ENCODE results near the gene PCDHGB3. TPM values are rescaled to one million over a fixed set of nuclear protein-coding genes. Genes with fewer than 3 reads are reported as not detected.

Gene PCDHGB3
- polyA plus RNA-seq, 1 of the 3 experiments (the other 2 are of a cell fraction) = 0.53 TPM

DNA sequence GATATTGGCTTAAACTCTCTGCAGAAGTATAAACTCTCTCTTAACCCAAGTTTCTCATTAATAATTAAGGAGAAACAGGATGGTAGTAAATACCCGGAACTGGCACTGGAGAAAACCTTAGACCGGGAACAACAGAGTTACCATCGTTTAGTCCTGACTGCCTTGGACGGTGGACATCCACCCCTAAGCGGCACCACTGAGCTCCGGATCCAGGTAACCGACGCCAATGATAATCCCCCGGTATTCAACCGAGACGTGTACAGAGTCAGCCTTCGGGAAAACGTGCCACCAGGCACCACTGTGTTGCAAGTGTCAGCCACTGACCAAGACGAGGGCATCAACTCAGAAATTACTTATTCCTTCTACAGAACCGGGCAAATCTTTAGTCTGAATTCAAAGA, 28.6 kb downstream of the PCDHGB3 start:
- peaks cover 0 to 2% of the 10 kb centered on the region in 2 experiments for H3K36me3 ChIP-seq (replicated peaks in 1 of 2; ENCODE audit: control insufficient read depth in 1 of 2, insufficient read depth in 2 of 2, low read length in 1 of 2)
- no peak overlapping the region for H3K4me2 ChIP-seq
- no peaks in the 10 kb centered on the region for H3K4me1 ChIP-seq (ENCODE audit: control insufficient read depth in 1 of 2, insufficient read depth in 2 of 2, low read depth in 1 of 2, low read length in 1 of 2)
- H3K79me2 ChIP-seq (ENCODE audit: insufficient read depth) = no peaks in the 10 kb centered on the region; the same call in 1 of the 2 replicates
- H3K9ac ChIP-seq = no peak overlapping the region
- TF ChIP-seq RAD21 (IDR thresholded peaks at IDR 0.05; ENCODE audit: low read length) = no peak
- TF ChIP-seq EZH2phosphoT487 (IDR thresholded peaks at IDR 0.05; ENCODE audit: borderline replicate concordance, low read depth) = no peak
- no peak for TF ChIP-seq EP300 (IDR thresholded peaks at IDR 0.05; ENCODE audit: borderline replicate concordance in 1 of 2, low read depth in 1 of 2, low read length in 1 of 2)
- TF ChIP-seq SIN3A (IDR thresholded peaks at IDR 0.05; ENCODE audit: borderline replicate concordance, low read depth, low read length) = no peak
- TF ChIP-seq ELF1 (IDR thresholded peaks at IDR 0.05) = no peak
- TF ChIP-seq, protein P1, sequence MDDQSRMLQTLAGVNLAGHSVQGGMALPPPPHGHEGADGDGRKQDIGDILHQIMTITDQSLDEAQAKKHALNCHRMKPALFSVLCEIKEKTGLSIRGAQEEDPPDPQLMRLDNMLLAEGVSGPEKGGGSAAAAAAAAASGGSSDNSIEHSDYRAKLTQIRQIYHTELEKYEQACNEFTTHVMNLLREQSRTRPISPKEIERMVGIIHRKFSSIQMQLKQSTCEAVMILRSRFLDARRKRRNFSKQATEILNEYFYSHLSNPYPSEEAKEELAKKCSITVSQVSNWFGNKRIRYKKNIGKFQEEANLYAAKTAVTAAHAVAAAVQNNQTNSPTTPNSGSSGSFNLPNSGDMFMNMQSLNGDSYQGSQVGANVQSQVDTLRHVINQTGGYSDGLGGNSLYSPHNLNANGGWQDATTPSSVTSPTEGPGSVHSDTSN (IDR thresholded peaks at IDR 0.05) = no peak
- no peak for TF ChIP-seq FOXM1 (IDR thresholded peaks at IDR 0.05; ENCODE audit: low read depth)
- no peak for TF ChIP-seq RFX5 (IDR thresholded peaks at IDR 0.05; ENCODE audit: low read length)
- TF ChIP-seq, protein P2, sequence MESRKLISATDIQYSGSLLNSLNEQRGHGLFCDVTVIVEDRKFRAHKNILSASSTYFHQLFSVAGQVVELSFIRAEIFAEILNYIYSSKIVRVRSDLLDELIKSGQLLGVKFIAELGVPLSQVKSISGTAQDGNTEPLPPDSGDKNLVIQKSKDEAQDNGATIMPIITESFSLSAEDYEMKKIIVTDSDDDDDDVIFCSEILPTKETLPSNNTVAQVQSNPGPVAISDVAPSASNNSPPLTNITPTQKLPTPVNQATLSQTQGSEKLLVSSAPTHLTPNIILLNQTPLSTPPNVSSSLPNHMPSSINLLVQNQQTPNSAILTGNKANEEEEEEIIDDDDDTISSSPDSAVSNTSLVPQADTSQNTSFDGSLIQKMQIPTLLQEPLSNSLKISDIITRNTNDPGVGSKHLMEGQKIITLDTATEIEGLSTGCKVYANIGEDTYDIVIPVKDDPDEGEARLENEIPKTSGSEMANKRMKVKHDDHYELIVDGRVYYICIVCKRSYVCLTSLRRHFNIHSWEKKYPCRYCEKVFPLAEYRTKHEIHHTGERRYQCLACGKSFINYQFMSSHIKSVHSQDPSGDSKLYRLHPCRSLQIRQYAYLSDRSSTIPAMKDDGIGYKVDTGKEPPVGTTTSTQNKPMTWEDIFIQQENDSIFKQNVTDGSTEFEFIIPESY (IDR thresholded peaks at IDR 0.05; ENCODE audit: borderline replicate concordance, low read depth) = no peak
- no peak for TF ChIP-seq TEAD4 (IDR thresholded peaks at IDR 0.05; ENCODE audit: borderline replicate concordance, insufficient read depth)
- TF ChIP-seq, protein P3, sequence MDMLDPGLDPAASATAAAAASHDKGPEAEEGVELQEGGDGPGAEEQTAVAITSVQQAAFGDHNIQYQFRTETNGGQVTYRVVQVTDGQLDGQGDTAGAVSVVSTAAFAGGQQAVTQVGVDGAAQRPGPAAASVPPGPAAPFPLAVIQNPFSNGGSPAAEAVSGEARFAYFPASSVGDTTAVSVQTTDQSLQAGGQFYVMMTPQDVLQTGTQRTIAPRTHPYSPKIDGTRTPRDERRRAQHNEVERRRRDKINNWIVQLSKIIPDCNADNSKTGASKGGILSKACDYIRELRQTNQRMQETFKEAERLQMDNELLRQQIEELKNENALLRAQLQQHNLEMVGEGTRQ (IDR thresholded peaks at IDR 0.05; ENCODE audit: borderline replicate concordance, low read depth, low read length) = no peak
- TF ChIP-seq NRF1 (IDR thresholded peaks at IDR 0.05; ENCODE audit: low read depth, low read length) = no peak
- no peak for TF ChIP-seq CHD2 (IDR thresholded peaks at IDR 0.05; ENCODE audit: low read length, partially characterized antibody)
- no peak for TF ChIP-seq MEF2A (IDR thresholded peaks at IDR 0.05; ENCODE audit: borderline replicate concordance, low read depth)
- TF ChIP-seq TCF12 (IDR thresholded peaks at IDR 0.05) = no peak
- H3K27me3 ChIP-seq (ENCODE audit: insufficient read depth) = no peaks in the 10 kb centered on the region
- no peak for DNase-seq
- H3F3A ChIP-seq (replicated peaks; ENCODE audit: insufficient read depth) = no peaks in the 10 kb centered on the region
- 66% methylated on average over 14 of the region's 15 CpGs for WGBS (ENCODE audit: low lambda C conversion rate)
- H3K9me2 ChIP-seq = no peaks in the 10 kb centered on the region
- H3K9me3 ChIP-seq = peaks cover 9% of the 10 kb centered on the region
- ChIA-PET CTCF (interaction anchor here (1.0 kb wide), 1 partner anchor 159 kb away, joined by 4 read pairs; no protein-coding TSS in a partner anchor), POLR2A (no interaction called here)
- H3K27ac ChIP-seq (ENCODE audit: low read depth in 2 of 2, low read length in 1 of 2) = no peak overlapping the region
- no peak overlapping the region for H3K4me3 ChIP-seq (ENCODE audit: low read depth in 2 of 2, low read length in 1 of 2)
- no peaks in the 10 kb centered on the region for H4K20me1 ChIP-seq (ENCODE audit: insufficient read depth)
- no peak overlapping the region for H2AFZ ChIP-seq (ENCODE audit: low read depth)

Measured in SK-N-SH (cell line).